Nephron (organoid): ENCODE measurements around the gene ADAMTSL5.

Experiments
- H3K27ac Mint-ChIP-seq, 3 experiments: 2 replicates each; pipeline ENCODE4 v1.8.0; 2020; ENCODE audit warnings: mixed read lengths in 3 of 3, mild to moderate bottlenecking in 2 of 3, moderate library complexity in 1 of 3
- H3K27me3 Mint-ChIP-seq: 2 replicates; pipeline ENCODE4 v1.8.0; 2021; ENCODE audit warnings: low read depth, mild to moderate bottlenecking, moderate library complexity, mixed read lengths
- H3K36me3 Mint-ChIP-seq: 2 replicates; pipeline ENCODE4 v1.8.0; 2020; ENCODE audit warnings: low read depth, mixed read lengths
- H3K4me1 Mint-ChIP-seq: 2 replicates; pipeline ENCODE4 v1.8.0; 2020; ENCODE audit warnings: mixed read lengths
- H3K4me3 Mint-ChIP-seq, 3 experiments: 2 replicates each; pipeline ENCODE4 v1.8.0; 2020; ENCODE audit warnings: mild to moderate bottlenecking in 3 of 3, mixed read lengths in 3 of 3, moderate library complexity in 2 of 3
- H3K9me3 Mint-ChIP-seq: 2 replicates; pipeline ENCODE4 v1.8.0; 2020; ENCODE audit warnings: mixed read lengths
- CTCF ChIP-seq, 3 experiments: fragments of 200-600 bp; sonication (generic); IDR thresholded peaks; one replicate each; pipeline ENCODE4 v1.5.0; 2021; ENCODE audit warnings: antibody characterized with exemption in 3 of 3; ENCODE audit not compliant: unreplicated experiment in 3 of 3

Gene ADAMTSL5

GRCh38 chr19:1507192-1507660 is 5.6 kb downstream of the ADAMTSL5 start:
- TF ChIP-seq CTCF (IDR thresholded peaks at IDR 0.05; ENCODE audit: unreplicated experiment in 3 of 3): no peak
- H3K4me3 Mint-ChIP-seq: no peak overlapping the region
- H3K9me3 Mint-ChIP-seq: no peaks in the 10 kb centered on the region
- peaks cover 31% of the 10 kb centered on the region for H3K4me1 Mint-ChIP-seq
- H3K27me3 Mint-ChIP-seq: peaks cover 45% of the 10 kb centered on the region
- H3K27ac Mint-ChIP-seq: peak overlapping the region; percentile 91 to 97 (median 94)
- H3K36me3 Mint-ChIP-seq: no peaks in the 10 kb centered on the region

- peak overlapping the region in 1 of 3 experiments; percentile 12 for H3K4me3 Mint-ChIP-seq
Measured at GRCh38 chr19:1505991-1506881, 6.6 kb downstream of the ADAMTSL5 start.

GRCh38 chr19:1505012-1505411 is 7.8 kb downstream of the ADAMTSL5 start:
- TF ChIP-seq CTCF (IDR thresholded peaks at IDR 0.05; ENCODE audit: unreplicated experiment in 3 of 3): no peak
- Mint-ChIP-seq H3K4me1 (peaks cover 20% of the 10 kb centered on the region), H3K4me3 (no peak overlapping the region), H3K36me3 (no peaks in the 10 kb centered on the region), H3K27ac (peak overlapping the region in 1 of 3 experiments; percentile 40), H3K27me3 (peaks cover 44% of the 10 kb centered on the region), H3K9me3 (no peaks in the 10 kb centered on the region)

More at GRCh38 chr19:1505991-1506881, 6.6 kb downstream of the ADAMTSL5 start:
- TF ChIP-seq CTCF (IDR thresholded peaks at IDR 0.05; ENCODE audit: unreplicated experiment in 3 of 3): no peak
- H3K4me1 Mint-ChIP-seq: peaks cover 30% of the 10 kb centered on the region
- no peaks in the 10 kb centered on the region for H3K36me3 Mint-ChIP-seq
- H3K9me3 Mint-ChIP-seq: no peaks in the 10 kb centered on the region
- peaks cover 47% of the 10 kb centered on the region for H3K27me3 Mint-ChIP-seq
- H3K27ac Mint-ChIP-seq: peak overlapping the region in 1 of 3 experiments; percentile 51

GRCh38 chr19:1503925-1504773 is 8.7 kb downstream of the ADAMTSL5 start:
- H3K4me3 Mint-ChIP-seq: no peak overlapping the region
- H3K27ac Mint-ChIP-seq: peak overlapping the region in 2 of 3 experiments; percentile 40 to 75
- H3K9me3 Mint-ChIP-seq: no peaks in the 10 kb centered on the region
- H3K27me3 Mint-ChIP-seq: peaks cover 44% of the 10 kb centered on the region
- H3K4me1 Mint-ChIP-seq: peaks cover 11% of the 10 kb centered on the region
- no peaks in the 10 kb centered on the region for H3K36me3 Mint-ChIP-seq
- no peak for TF ChIP-seq CTCF (IDR thresholded peaks at IDR 0.05; ENCODE audit: unreplicated experiment in 3 of 3)

- Mint-ChIP-seq H3K4me3 (no peak overlapping the region), H3K27me3 (peaks cover 44% of the 10 kb centered on the region), H3K9me3 (no peaks in the 10 kb centered on the region), H3K4me1 (peaks cover 11% of the 10 kb centered on the region), H3K36me3 (no peaks in the 10 kb centered on the region), H3K27ac (no peak overlapping the region)
- peak; percentile 71 to 82 (median 75) for TF ChIP-seq CTCF (IDR thresholded peaks at IDR 0.05; ENCODE audit: unreplicated experiment in 3 of 3)
Measured at GRCh38 chr19:1503089-1503924, 9.5 kb downstream of the ADAMTSL5 start.
